ENCODE measurements around the gene SERPINE2.

DNA sequence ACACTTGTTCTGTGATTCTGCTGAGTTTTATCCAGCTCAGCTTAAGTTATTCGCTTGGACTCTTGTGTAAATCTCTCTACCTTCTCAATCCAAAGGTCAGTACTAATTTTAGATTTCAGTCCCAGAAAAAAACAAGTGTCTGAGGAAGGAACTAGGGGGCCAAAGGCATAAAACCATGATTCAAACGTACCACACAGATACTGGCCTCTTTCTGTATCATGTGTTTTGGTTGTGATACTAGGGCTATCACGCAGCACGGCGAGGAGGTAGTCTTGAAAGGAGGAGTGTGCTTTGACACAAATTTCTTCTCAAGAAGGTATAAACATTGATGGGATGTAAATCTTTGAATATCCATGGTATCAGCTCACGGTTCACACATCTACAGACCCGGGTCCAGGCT is 8.3 kb downstream of the SERPINE2 start:
- TF ChIP-seq, protein P1, sequence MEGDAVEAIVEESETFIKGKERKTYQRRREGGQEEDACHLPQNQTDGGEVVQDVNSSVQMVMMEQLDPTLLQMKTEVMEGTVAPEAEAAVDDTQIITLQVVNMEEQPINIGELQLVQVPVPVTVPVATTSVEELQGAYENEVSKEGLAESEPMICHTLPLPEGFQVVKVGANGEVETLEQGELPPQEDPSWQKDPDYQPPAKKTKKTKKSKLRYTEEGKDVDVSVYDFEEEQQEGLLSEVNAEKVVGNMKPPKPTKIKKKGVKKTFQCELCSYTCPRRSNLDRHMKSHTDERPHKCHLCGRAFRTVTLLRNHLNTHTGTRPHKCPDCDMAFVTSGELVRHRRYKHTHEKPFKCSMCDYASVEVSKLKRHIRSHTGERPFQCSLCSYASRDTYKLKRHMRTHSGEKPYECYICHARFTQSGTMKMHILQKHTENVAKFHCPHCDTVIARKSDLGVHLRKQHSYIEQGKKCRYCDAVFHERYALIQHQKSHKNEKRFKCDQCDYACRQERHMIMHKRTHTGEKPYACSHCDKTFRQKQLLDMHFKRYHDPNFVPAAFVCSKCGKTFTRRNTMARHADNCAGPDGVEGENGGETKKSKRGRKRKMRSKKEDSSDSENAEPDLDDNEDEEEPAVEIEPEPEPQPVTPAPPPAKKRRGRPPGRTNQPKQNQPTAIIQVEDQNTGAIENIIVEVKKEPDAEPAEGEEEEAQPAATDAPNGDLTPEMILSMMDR (conservative IDR thresholded peaks at IDR 0.05): no peak
- no peak for TF ChIP-seq ZFX (IDR thresholded peaks at IDR 0.05)
